Activated CD4-positive, alpha-beta memory T cell treated with anti-CD3 and anti-CD28 coated beads, Interleukin-2, amount 10 ng/mL, durations not matched to agents 7 days and 5 days (primary cell): ENCODE measurements around the gene RPL22L1. TPM values are rescaled to one million over a fixed set of nuclear protein-coding genes. Genes with fewer than 3 reads are reported as not detected.

ENCODE experiments used
- CTCF ChIA-PET: fragments of 350-600 bp; sonication (Branson Sonifier 250); formaldehyde crosslinking; loops from one replicate; lab custom pipeline; 2021; ENCODE audit warnings: antibody characterized with exemption, inconsistent platforms; lab: Charles Lee
- POLR2A ChIA-PET: fragments of 350-600 bp; sonication (Branson Sonifier 250); formaldehyde crosslinking; loops from one replicate; lab custom pipeline; 2021; ENCODE audit warnings: antibody characterized with exemption; lab: Charles Lee
- DNase-seq: peaks from one replicate; pipeline ENCODE4 v3.0.0-alpha.2; 2020
- H3K27ac Mint-ChIP-seq: one replicate; pipeline ENCODE4 v1.8.0; 2021; ENCODE audit warnings: mild to moderate bottlenecking, mixed read lengths
- H3K27me3 Mint-ChIP-seq: one replicate; pipeline ENCODE4 v1.8.0; 2021; ENCODE audit warnings: mixed read lengths
- H3K36me3 Mint-ChIP-seq: one replicate; pipeline ENCODE4 v1.8.0; 2021; ENCODE audit warnings: low read depth, mixed read lengths
- H3K4me1 Mint-ChIP-seq: one replicate; pipeline ENCODE4 v1.8.0; 2021; ENCODE audit warnings: mixed read lengths
- H3K4me3 Mint-ChIP-seq: one replicate; pipeline ENCODE4 v1.8.0; 2021; ENCODE audit warnings: mild to moderate bottlenecking, mixed read lengths
- H3K9me3 Mint-ChIP-seq: one replicate; pipeline ENCODE4 v1.8.0; 2021; ENCODE audit warnings: mixed read lengths
- total RNA-seq, 2 experiments: library from RNA; stranded (reverse); gene quantifications; one replicate each; pipeline ENCODE4 v1.2.3, GENCODE V29; 2021

The RPL22L1 gene
- 10 to 100 TPM; 98.9 to 99.2 TPM for total RNA-seq

DNA sequence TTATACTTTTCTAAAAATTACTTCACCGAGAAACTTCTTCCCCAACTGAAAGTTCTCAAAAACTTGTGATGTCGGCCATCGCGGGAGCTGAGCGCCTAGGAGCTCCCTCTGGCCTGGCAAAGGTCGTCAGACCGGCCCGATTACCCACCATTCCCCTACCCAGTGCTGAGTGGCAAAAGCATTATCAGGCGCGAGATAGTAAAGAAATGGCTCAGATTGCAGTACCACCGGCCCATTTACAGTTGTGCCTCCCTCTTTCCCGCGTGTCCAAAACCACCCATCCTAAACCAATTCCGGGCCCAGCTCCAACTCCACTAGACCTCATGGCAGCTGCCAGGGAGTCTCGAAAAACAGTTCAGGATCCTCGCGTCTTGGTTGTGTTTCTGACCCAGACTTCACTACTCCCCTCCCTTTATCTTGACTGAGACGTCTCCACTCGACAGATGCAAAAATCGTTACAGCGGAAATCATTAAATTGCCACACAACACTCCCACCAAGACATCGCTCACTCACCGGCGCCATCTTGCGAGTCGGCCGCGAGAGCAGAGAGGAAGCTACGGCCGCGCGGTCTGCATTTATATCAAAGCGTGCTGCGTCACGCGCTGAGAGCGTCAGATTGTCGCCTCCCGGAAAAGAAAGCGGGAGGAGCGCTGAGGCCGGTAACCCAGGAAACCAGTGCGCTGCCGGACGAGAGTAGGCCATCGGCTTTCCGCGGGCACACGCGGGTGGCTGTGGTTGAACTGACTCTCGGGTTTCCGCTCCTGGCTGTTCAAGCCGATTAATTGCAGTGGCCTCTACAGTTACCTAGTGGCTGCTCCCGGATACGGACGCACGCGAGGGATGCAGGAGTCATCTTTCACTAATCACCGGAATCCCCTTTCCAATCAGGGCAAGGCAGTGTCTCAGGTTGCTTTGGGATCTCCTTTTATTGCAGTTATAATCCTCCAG is at the start of gene RPL22L1:
Gene RPL22L1 (minus strand): TSS at position 551 of the 949 bp plus-strand sequence. CDS start 28 bp downstream, at position 523.
- Mint-ChIP-seq H3K4me3 (peak within 1 kb of the TSS; percentile 92), H3K27ac (peak within 1 kb of the TSS; percentile 92), H3K36me3 (peaks cover 35% of the 10 kb centered on the region), H3K27me3 (no peaks in the 10 kb centered on the region), H3K9me3 (no peaks in the 10 kb centered on the region), H3K4me1 (peaks cover 25% of the 10 kb centered on the region)
- POLR2A ChIA-PET: interaction anchor here (0.6 to 3.0 kb wide), 23 partner anchors 11 to 1101 kb away, joined by 3 to 52 read pairs (median 4); partner anchors contain the start of genes ACTRT3, EIF5A2, SKIL and TNIK
- DNase-seq: peak; percentile 95
- CTCF ChIA-PET: interaction anchor here (0.5 to 3.0 kb wide), 7 partner anchors 20 to 1098 kb away, joined by 3 to 13 read pairs (median 4); partner anchors contain the start of gene EIF5A2

DNA sequence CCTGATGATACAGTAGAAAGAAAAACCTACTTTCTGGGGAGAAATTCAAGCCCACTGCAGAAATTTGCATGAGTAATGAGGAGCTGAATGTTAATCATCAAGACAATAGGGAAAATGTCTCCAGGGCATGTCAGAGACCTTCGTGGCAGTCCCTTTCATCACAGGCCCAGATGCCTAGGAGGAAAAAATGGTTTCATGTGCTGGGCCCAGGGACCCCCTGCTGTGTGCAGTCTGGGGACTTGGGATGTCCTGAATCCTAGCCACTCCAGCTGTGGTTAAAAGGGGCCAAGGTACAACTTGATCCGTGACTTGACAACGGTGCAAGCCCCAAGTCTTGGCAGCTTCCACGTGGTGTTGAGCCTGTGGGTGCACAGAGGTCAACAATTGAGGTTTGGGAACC is 48.7 kb upstream of the RPL22L1 start:
- DNase-seq: no peak
- peaks cover 28% of the 10 kb centered on the region for H3K9me3 Mint-ChIP-seq
- no peaks in the 10 kb centered on the region for H3K4me1 Mint-ChIP-seq
- no peak overlapping the region for H3K4me3 Mint-ChIP-seq
- H3K27ac Mint-ChIP-seq: no peak overlapping the region
- ChIA-PET CTCF (no interaction called here), POLR2A (no interaction called here)
- peaks cover 29% of the 10 kb centered on the region for H3K27me3 Mint-ChIP-seq
- H3K36me3 Mint-ChIP-seq: peaks cover 4% of the 10 kb centered on the region

DNA sequence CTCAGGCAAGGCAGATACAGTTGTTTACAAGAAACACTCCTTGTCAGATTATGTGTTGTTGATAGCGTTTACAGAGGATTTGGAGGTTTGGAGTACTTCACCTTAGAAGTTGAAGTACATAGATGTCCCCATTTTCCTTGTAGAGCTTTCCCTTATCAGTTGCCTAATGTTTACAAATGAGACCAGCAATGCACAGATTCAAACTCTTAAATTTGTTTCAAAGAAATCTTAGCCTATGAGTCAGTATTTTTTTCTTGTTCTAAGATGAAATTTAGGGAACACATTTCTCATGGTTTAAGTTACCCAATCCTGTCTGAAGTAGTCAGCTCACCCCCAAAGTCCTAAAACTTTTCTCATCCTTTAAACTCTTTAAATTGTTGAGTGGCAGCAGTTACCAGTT is 44.7 kb upstream of the RPL22L1 start:
- Mint-ChIP-seq H3K4me3 (no peak overlapping the region), H3K27me3 (peaks cover 31% of the 10 kb centered on the region), H3K27ac (no peak overlapping the region), H3K9me3 (peaks cover 21% of the 10 kb centered on the region), H3K4me1 (no peaks in the 10 kb centered on the region), H3K36me3 (no peaks in the 10 kb centered on the region)
- DNase-seq: no peak
- ChIA-PET POLR2A (no interaction called here), CTCF (no interaction called here)

DNA sequence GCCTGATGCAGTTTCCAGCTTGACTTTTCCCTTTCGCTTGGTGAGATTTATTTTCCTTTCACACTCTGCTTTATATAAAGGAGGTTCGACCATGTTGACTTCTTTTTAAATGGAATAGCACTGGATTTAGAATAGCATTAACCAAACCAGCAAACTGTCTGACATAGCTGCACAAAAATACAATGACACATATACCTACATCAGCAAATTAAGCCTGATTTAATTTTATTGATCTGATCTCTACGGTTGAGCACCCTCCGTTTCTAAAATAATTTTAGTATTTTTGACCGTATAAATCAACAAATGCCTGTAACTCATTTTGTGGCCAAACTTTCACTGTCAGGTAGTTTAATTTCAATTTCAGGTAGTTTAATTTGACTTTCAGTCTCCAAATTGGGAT is 44.2 kb upstream of the RPL22L1 start:
- H3K27me3 Mint-ChIP-seq: peaks cover 35% of the 10 kb centered on the region
- ChIA-PET CTCF (no interaction called here), POLR2A (no interaction called here)
- H3K4me3 Mint-ChIP-seq: no peak overlapping the region
- no peak overlapping the region for H3K27ac Mint-ChIP-seq
- H3K36me3 Mint-ChIP-seq: no peaks in the 10 kb centered on the region
- peaks cover 4% of the 10 kb centered on the region for H3K4me1 Mint-ChIP-seq
- DNase-seq: no peak
- peaks cover 21% of the 10 kb centered on the region for H3K9me3 Mint-ChIP-seq

DNA sequence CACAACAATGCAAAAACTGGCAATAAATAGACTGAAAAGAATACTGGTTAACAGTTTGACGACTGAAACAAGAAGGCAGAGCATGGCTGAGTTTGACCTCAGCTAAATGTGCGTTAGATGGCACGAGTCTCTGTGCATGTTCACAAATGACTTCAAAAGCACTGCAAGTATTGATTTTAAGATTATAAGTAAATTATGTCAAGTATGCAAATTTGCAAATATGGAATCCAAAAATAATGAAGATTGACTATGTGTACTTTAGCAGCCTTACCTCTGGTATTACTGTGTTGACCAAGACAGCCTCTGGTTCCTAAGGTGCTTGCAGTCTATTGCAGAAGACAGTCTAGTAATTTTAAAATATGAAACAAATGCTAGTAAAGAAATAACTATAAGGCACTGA is 41.1 kb upstream of the RPL22L1 start:
- no peak for DNase-seq
- H3K4me3 Mint-ChIP-seq: no peak overlapping the region
- no peak overlapping the region for H3K27ac Mint-ChIP-seq
- H3K36me3 Mint-ChIP-seq: peaks cover 2% of the 10 kb centered on the region
- H3K27me3 Mint-ChIP-seq: peaks cover 35% of the 10 kb centered on the region
- POLR2A ChIA-PET: no interaction called here
- H3K9me3 Mint-ChIP-seq: peaks cover 7% of the 10 kb centered on the region
- H3K4me1 Mint-ChIP-seq: peaks cover 22% of the 10 kb centered on the region
- CTCF ChIA-PET: no interaction called here

DNA sequence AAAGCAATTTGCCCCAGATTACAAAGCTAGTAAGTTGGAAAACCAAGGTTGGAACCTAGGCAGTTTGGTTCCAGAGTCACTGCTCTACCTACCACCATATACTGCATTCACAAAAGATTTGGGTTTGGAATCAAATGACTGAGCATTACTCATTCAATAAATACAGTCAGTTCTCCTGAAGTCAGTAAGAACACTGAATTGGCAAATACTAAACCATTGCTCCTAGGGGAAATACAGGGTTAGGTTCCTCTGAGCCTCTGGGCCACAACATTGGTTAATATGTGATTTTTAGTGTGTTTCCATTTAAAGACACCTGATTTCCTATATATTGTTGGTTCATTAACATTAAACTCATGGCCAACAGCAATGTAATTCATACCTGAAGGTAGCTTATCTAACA is 40.5 kb upstream of the RPL22L1 start:
- Mint-ChIP-seq H3K4me3 (no peak overlapping the region), H3K9me3 (peaks cover 7% of the 10 kb centered on the region), H3K4me1 (peaks cover 26% of the 10 kb centered on the region), H3K27ac (no peak overlapping the region), H3K27me3 (peaks cover 33% of the 10 kb centered on the region), H3K36me3 (peaks cover 7% of the 10 kb centered on the region)
- ChIA-PET CTCF (no interaction called here), POLR2A (no interaction called here)
- DNase-seq: no peak

DNA sequence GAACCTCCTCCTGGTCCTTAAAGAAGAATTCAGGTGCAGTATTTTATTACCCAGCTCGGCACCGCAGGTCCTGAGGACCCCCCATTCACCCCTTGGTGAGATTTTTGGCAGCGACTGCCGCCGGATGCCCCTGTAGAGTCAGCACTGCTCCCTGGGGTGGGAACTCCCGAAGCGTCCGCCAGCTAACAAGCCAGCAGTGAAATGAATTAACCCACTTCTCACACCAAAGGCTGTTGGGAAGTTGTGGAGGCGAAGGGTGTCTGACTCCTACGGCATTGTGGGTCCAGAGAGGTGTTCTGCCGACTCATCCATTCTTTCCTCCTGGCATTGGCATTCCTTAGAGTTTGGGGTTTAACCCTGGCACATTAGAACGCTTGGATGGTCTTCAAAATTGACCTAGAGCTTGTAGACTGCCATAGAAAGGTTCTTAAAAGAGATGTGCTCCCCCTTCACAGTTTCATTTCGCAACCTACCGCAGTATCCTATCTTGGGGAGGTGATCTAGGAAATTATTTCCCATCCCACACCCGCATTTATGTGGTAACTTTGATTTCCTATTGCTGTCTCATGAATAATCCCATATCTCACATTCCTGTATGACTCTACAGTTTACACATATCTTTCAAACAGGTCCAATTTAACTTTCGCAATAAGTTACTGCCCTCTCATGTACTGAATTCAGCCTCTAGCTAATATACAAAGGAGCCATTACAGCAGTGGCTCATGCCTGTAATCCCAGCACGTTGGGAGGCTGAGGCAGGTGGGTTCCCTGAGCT is 39.3 kb upstream of the RPL22L1 start:
- peaks cover 28% of the 10 kb centered on the region for H3K4me1 Mint-ChIP-seq
- ChIA-PET CTCF (interaction anchor here (1.9 kb wide), 1 partner anchor 40 kb away, joined by 8 read pairs; the partner anchor contains the start of gene RPL22L1), POLR2A (interaction anchor here (1.1 to 2.1 kb wide), 3 partner anchors 38 to 45 kb away, joined by 4 to 52 read pairs (median 10); partner anchors contain the start of gene RPL22L1)
- DNase-seq: no peak
- H3K4me3 Mint-ChIP-seq: no peak overlapping the region
- H3K27me3 Mint-ChIP-seq: peaks cover 23% of the 10 kb centered on the region
- peaks cover 10% of the 10 kb centered on the region for H3K36me3 Mint-ChIP-seq
- no peak overlapping the region for H3K27ac Mint-ChIP-seq
- peaks cover 7% of the 10 kb centered on the region for H3K9me3 Mint-ChIP-seq

DNA sequence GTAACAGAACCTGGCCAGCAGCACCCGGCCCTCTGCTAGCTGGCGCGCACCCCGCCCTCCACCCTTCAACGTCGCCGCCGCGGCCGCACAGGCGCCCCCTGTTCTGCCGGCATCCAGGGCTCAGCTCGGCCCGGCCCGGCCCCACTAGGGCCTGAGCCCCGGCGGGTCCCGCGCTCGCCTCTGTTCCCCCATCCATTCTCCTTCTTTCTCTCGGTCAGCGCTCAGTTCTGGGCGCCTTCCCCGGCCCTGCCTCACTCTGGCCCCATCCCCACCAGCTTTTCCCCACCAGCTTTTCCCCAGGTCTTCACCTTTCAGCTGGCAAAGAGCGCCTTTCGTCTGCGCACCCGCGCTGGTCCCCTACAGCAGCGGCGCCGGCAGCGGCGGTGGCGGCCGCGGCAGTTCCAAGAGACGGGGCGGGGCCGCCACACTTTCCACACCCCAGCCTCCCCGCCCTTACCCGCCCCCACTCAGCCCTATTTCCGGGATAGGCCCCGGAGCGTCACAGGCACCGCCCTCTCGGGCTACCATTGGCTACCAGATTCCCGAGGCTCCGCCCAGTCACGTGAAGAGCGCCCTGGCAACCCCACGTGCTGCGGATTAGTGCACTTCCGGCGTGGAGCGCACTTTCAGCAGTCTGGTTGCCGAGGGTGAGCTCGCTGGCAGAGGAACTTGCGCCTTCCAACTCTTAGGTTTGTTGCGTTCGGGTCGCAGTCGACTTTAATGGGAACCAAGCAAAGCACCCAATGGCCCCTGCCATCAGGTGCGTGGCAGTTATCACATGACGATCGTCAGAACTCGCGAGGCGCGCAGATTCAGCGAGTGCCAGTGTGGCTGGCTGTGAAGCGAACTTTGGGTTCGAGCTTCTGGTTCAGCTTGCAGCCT is 38.5 kb upstream of the RPL22L1 start, which contains the start of gene EIF5A2:
Gene EIF5A2 (minus strand): TSS at position 403 of the 882 bp plus-strand sequence. CDS start 831 bp downstream, outside the sequence.
- Mint-ChIP-seq H3K9me3 (peaks cover 7% of the 10 kb centered on the region), H3K27ac (peak within 1 kb of the TSS; percentile 84), H3K4me3 (peak within 1 kb of the TSS; percentile 96), H3K36me3 (peaks cover 11% of the 10 kb centered on the region), H3K27me3 (peaks cover 19% of the 10 kb centered on the region), H3K4me1 (peaks cover 28% of the 10 kb centered on the region)
- peak; percentile 96 for DNase-seq
- POLR2A ChIA-PET: interaction anchor here (0.7 to 2.1 kb wide), 9 partner anchors 13 to 552 kb away, joined by 3 to 52 read pairs (median 4); partner anchors contain the start of genes RPL22L1 and TNIK
- CTCF ChIA-PET: interaction anchor here (1.9 kb wide), 1 partner anchor 39 kb away, joined by 8 read pairs; the partner anchor contains the start of gene RPL22L1

DNA sequence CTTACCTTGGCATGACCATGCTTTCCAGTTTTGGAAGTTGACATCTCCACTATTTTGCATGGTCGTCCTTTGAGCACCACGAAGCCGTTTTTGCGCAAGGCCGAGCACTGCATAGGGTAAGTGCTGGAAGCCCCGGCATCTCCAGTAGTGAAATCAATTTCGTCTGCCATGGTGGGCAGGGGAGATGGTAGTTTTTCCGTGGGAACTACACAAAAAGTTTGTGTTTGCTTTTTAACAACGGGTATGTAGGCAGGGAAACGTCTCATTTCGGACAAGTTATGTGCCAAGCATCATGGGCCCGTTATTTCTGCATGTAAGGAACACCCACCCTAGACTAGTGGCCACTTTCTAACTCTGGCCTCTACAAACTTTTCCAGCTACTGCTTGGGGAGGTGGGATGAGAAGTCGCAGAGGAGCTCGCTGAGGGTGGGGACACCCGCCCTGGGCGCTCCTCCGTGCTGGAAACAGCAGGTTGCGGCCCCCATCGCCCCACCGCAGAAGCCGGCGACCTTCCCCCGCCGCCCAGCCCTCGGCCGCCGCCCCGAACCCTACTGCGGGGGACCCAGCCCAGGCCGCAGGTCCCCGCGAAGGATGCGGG is 37.7 kb upstream of the RPL22L1 start:
- Mint-ChIP-seq H3K36me3 (peaks cover 16% of the 10 kb centered on the region), H3K9me3 (peaks cover 7% of the 10 kb centered on the region), H3K27me3 (peaks cover 17% of the 10 kb centered on the region), H3K27ac (no peak overlapping the region), H3K4me3 (peak overlapping the region; percentile 96), H3K4me1 (peaks cover 28% of the 10 kb centered on the region)
- no peak for DNase-seq
- CTCF ChIA-PET: interaction anchor here (1.9 kb wide), 1 partner anchor 38 kb away, joined by 8 read pairs; the partner anchor contains the start of gene RPL22L1
- POLR2A ChIA-PET: interaction anchor here (0.7 to 2.1 kb wide), 8 partner anchors 13 to 553 kb away, joined by 3 to 52 read pairs (median 4); partner anchors contain the start of genes RPL22L1 and TNIK

DNA sequence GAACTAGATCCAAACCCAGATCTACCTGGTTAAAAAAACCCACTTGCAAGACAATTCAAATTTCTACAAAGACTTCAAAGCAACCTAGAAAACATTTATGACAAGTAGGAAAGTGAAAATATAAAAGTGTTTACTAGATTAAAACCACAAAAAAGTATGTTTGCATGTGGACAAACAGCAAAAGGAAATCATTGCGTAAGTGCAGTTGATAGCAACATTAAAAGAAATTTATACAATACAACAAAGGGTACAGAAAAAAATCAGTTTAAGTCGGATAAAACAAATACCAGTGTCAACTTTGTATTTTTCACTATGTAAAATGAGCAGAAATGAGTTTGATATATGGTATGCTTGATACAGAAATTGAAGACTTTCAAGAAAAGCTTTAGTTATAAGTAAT is 35.9 kb upstream of the RPL22L1 start:
- Mint-ChIP-seq H3K27ac (no peak overlapping the region), H3K4me3 (no peak overlapping the region), H3K36me3 (peaks cover 24% of the 10 kb centered on the region), H3K4me1 (peaks cover 29% of the 10 kb centered on the region), H3K9me3 (peaks cover 7% of the 10 kb centered on the region), H3K27me3 (peaks cover 10% of the 10 kb centered on the region)
- POLR2A ChIA-PET: no interaction called here
- CTCF ChIA-PET: no interaction called here
- DNase-seq: no peak

DNA sequence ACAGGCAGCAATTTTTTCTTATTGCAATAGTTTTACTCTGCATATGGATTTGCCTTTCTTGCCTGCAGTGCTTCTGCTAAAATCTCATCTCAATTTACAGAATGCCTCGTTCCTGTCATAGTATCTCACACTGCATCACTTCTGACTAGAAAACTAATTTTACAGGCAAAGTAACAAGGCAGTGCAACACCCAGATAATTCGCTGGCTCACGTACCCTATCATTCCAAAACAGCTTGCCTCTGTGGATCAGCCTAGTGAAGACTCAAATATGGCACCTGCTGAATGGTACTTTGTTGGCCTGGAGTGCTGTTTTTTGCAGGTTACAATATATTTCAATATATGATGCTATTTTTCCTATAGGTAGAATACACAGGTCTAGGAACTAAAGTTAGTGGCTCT is 33.1 kb upstream of the RPL22L1 start:
- Mint-ChIP-seq H3K27me3 (no peaks in the 10 kb centered on the region), H3K4me3 (no peak overlapping the region), H3K4me1 (peaks cover 22% of the 10 kb centered on the region), H3K36me3 (peaks cover 34% of the 10 kb centered on the region), H3K9me3 (no peaks in the 10 kb centered on the region), H3K27ac (no peak overlapping the region)
- DNase-seq: no peak
- ChIA-PET CTCF (no interaction called here), POLR2A (interaction anchor here (2.3 kb wide), 1 partner anchor 34 kb away, joined by 7 read pairs; the partner anchor contains the start of gene RPL22L1)
